OCI-M2 (cell line): Measurements from ENCODE around the gene IRF2BP1.

Experiments
- DNase-seq: peaks from one replicate; lab custom pipeline; 2025; ENCODE audit not compliant: unreplicated experiment; lab: John Stamatoyannopoulos, UW

The IRF2BP1 gene

GRCh38 chr19:45885556-45886426 is at the start of gene IRF2BP1:
IRF2BP1 (minus strand) TSS chr19:45886141; CDS start chr19:45885774, 367 bp downstream.
- peak; percentile 30 for DNase-seq

GRCh38 chr19:45935267-45935666 is 49.3 kb upstream of the IRF2BP1 start:
- no peak for DNase-seq

GRCh38 chr19:45934551-45935230 is 48.8 kb upstream of the IRF2BP1 start:
- DNase-seq = no peak

GRCh38 chr19:45933759-45934158 is 47.8 kb upstream of the IRF2BP1 start:
- DNase-seq = no peak

- no peak for DNase-seq
Observed at GRCh38 chr19:45931055-45931454, 45.1 kb upstream of the IRF2BP1 start.

- DNase-seq = no peak
Observed at GRCh38 chr19:45929247-45929646, 43.3 kb upstream of the IRF2BP1 start.

GRCh38 chr19:45927565-45928261 is 41.8 kb upstream of the IRF2BP1 start:
- peak; percentile 65 for DNase-seq

- DNase-seq = no peak
Observed at GRCh38 chr19:45924891-45925447, 39.0 kb upstream of the IRF2BP1 start.

- no peak for DNase-seq
Observed at GRCh38 chr19:45922281-45922680, 36.3 kb upstream of the IRF2BP1 start.

GRCh38 chr19:45920458-45920857 is 34.5 kb upstream of the IRF2BP1 start:
- DNase-seq = no peak

- no peak for DNase-seq
Observed at GRCh38 chr19:45919678-45920077, 33.7 kb upstream of the IRF2BP1 start.

GRCh38 chr19:45918721-45919120 is 32.8 kb upstream of the IRF2BP1 start:
- no peak for DNase-seq

- DNase-seq = no peak
Observed at GRCh38 chr19:45917421-45918091, 31.6 kb upstream of the IRF2BP1 start.

GRCh38 chr19:45913874-45914830 is 28.2 kb upstream of the IRF2BP1 start, which contains the start of gene NANOS2:
NANOS2 (minus strand) TSS chr19:45914778; CDS start chr19:45914693, 85 bp downstream.
- no peak for DNase-seq

GRCh38 chr19:45911291-45911690 is 25.4 kb upstream of the IRF2BP1 start:
- DNase-seq = no peak

GRCh38 chr19:45908956-45909355 is 23.0 kb upstream of the IRF2BP1 start:
- DNase-seq = no peak

- DNase-seq = no peak
Observed at GRCh38 chr19:45906221-45906620, 20.3 kb upstream of the IRF2BP1 start.

GRCh38 chr19:45905011-45905410 is 19.1 kb upstream of the IRF2BP1 start:
- no peak for DNase-seq
